Adrenal gland (tissue), 5 donors: ENCODE measurements around the gene LRRN2.

Experiments used
- POLR2A ChIP-seq, 2 donors: fragments of 450-650 bp; IDR thresholded peaks; one replicate each; pipeline ENCODE4 v1.6.1; 2017; ENCODE audit warnings: antibody characterized with exemption in 2 of 2, mild to moderate bottlenecking in 2 of 2, moderate library complexity in 1 of 2
- TF ChIP-seq, protein P1 (sequence below), 6 experiments: fragments of 450-650 bp in 4 of 6; fragments of 200-600 bp in 2 of 6; sonication (generic) in 1 of 6; IDR thresholded peaks; 1 replicate in 5 of 6; 2 replicates in 1 of 6; pipeline versions ENCODE4 v1.5.1 to v1.8.0; 2016 to 2021; ENCODE audit warnings: antibody characterized with exemption in 6 of 6, mild to moderate bottlenecking in 2 of 6, moderate library complexity in 1 of 6
- donor health status: DM: no; HTN: no; CAD: no.

DNA sequence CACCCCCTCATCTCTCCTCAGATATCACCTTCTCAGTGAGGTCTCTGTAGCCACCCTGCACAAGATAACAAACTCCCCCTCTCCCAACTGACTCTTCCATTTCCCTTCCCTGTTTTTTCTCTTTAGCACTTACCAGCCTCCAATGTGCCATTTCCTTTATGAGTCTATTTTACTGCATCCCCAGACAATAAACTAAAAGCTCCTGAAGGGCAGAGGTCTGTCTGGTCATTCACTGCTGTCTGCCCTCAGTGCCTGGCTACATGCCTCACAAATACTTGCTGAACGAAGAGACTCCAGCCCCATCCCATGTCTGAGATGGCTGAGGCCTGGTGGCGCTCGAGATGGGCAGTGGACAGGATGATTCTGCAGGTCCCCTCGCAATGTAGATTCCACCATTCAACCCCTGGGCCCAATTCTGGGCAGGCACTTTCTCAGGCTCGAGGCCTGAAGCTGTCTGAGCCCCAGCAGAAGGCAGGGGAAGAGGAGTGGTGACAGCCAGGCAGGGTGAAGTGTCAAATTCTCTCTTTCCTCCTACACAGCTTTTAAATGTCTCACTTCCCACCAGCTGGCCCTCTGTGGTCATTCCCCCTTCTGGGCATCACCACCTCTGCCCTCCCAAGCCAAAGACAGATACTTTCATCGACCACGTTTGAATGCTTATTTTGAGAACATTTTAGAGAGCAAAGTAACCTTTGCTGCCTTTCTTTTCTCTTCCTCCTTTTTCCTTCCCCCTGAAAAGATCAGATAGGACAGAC lies 6.6 kb downstream of the LRRN2 start:
- TF ChIP-seq, protein P1, sequence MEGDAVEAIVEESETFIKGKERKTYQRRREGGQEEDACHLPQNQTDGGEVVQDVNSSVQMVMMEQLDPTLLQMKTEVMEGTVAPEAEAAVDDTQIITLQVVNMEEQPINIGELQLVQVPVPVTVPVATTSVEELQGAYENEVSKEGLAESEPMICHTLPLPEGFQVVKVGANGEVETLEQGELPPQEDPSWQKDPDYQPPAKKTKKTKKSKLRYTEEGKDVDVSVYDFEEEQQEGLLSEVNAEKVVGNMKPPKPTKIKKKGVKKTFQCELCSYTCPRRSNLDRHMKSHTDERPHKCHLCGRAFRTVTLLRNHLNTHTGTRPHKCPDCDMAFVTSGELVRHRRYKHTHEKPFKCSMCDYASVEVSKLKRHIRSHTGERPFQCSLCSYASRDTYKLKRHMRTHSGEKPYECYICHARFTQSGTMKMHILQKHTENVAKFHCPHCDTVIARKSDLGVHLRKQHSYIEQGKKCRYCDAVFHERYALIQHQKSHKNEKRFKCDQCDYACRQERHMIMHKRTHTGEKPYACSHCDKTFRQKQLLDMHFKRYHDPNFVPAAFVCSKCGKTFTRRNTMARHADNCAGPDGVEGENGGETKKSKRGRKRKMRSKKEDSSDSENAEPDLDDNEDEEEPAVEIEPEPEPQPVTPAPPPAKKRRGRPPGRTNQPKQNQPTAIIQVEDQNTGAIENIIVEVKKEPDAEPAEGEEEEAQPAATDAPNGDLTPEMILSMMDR (IDR thresholded peaks at IDR 0.05) = no peak
- no peak for TF ChIP-seq POLR2A (IDR thresholded peaks at IDR 0.05)
